SK-N-SH treated with all-trans-retinoic acid at 6 μM for 48 hours (cell line): ENCODE results near the gene EPB42.

Experiments
- ARNTL ChIP-seq: fragments of 450-650 bp; formaldehyde crosslinking; IDR thresholded peaks from 2 replicates; pipeline ENCODE4 v1.5.0; 2020; ENCODE audit warnings: low read depth, mild to moderate bottlenecking, moderate library complexity, borderline replicate concordance
- OSR1 ChIP-seq: fragments of 250-450 bp; sonication (Bioruptor Pico); IDR thresholded peaks from 2 replicates; pipeline ENCODE4 v1.8.0; 2022; ENCODE audit warnings: moderate library complexity, mild to moderate bottlenecking, inconsistent platforms
- ZFP30 ChIP-seq: fragments of 450-650 bp; formaldehyde crosslinking; IDR thresholded peaks from 2 replicates; pipeline ENCODE4 v1.5.0; 2022; ENCODE audit warnings: mild to moderate bottlenecking, moderate library complexity
- TF ChIP-seq, protein P1 (sequence below): fragments of 250-450 bp; sonication (Bioruptor Pico); IDR thresholded peaks from 2 replicates; pipeline ENCODE4 v1.5.1; 2020; ENCODE audit warnings: low read depth, mild to moderate bottlenecking, moderate library complexity

DNA sequence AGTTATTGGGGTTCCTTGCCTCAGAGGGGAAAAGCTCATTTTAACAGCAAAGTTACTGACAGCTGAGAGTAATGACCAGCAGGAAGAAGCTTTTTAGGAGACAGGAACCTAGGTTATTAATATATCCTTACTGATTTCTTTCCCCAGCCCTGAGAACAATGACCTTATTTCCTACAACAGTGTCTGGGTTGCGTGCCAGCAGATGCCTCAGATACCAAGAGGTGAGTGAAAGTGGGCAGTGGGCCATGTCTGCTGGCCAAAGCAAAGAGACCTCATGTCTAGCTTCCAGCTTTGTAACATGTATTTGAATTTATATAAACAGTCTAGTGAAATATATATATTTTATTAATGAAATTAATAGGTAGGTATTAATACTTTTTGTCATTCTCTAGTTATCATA lies 30.6 kb downstream of the EPB42 start:
- TF ChIP-seq, protein P1, sequence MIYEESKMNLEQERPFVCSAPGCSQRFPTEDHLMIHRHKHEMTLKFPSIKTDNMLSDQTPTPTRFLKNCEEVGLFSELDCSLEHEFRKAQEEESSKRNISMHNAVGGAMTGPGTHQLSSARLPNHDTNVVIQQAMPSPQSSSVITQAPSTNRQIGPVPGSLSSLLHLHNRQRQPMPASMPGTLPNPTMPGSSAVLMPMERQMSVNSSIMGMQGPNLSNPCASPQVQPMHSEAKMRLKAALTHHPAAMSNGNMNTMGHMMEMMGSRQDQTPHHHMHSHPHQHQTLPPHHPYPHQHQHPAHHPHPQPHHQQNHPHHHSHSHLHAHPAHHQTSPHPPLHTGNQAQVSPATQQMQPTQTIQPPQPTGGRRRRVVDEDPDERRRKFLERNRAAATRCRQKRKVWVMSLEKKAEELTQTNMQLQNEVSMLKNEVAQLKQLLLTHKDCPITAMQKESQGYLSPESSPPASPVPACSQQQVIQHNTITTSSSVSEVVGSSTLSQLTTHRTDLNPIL (CRISPR knock-in tag): no peak
- TF ChIP-seq ARNTL (CRISPR knock-in tag) (no peak), OSR1 (CRISPR knock-in tag) (no peak), ZFP30 (CRISPR knock-in tag) (no peak)
